Measurements from ENCODE around the gene GABBR2. TPM values are rescaled to one million over a fixed set of nuclear protein-coding genes. Genes with fewer than 3 reads are reported as not detected.

The GABBR2 gene
- total RNA-seq, 2 donors from 2014 or later = not detected

DNA sequence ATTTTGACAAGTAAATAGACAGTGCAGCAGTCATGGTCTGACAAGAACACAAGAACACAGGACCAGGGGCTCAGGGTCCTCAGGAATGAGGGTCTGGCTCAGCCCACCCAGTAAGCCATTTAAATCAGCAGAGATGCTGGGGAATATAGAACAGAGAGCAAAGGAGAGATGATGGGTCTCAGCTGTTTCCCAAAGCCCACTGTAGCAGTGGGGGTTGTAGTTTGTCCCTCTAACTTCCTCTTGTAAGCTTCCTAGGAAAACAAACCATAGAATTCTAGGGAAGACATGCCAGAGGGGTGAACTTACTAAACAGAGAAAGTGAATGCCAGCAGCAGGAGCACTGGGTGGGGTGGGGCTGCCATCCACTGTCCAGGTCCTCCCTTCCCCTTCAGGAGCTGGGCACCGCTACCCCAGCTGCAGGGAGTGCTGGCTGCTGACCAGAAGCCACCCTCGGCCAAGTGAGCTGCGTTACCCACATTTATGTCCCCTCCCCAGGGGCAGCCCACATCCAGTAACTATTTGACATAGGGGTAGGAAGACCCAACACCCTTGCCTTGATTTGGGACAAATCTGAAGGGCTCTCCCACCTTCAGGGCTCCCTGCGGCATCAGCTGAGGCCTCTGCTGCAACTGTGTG is 41.6 kb downstream of the GABBR2 start:
- ATAC-seq (no peak), DNase-seq (no peak)
- WGBS, 2 donors = 71 to 84% methylated on average over 4 of the region's 4 CpGs
- Histone ChIP-seq H3K27me3 (no peaks in the 10 kb centered on the region), H3K9me3 (no peaks in the 10 kb centered on the region), H3K4me3 (no peak overlapping the region), H3K4me1 (no peaks in the 10 kb centered on the region), H3K27ac (no peak overlapping the region), H3K36me3 (replicated peaks in 1 of 2; ENCODE audit: insufficient read depth in 1 of 2, low read depth in 2 of 2) (no peaks in the 10 kb centered on the region)
- intact Hi-C loops (cut with DNase I) = no loop called here
- TF ChIP-seq POLR2A (IDR thresholded peaks at IDR 0.05) (no peak), CTCF (IDR thresholded peaks at IDR 0.05) (no peak)

DNA sequence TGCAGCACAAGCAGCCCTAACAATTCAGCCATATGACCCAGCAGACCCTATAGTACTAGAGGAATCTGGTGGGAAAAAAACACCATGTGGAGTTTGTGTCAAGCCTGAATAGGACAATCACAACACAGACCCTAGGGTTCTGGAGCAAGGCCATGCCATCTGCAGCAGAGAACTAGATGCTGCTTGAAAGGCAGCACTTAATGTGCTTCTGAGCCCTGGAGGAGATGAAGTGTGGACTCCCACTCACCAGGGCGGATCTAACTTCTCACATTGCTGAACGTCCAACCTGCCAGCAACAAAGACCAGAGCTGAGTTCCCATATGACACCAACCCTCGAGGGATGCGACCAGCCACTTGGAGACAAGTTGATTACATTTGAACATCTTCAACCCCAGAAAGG is 43.2 kb downstream of the GABBR2 start:
- Histone ChIP-seq H3K36me3 (replicated peaks in 1 of 2; ENCODE audit: insufficient read depth in 1 of 2, low read depth in 2 of 2) (no peaks in the 10 kb centered on the region), H3K4me1 (no peaks in the 10 kb centered on the region), H3K4me3 (no peak overlapping the region), H3K9me3 (no peaks in the 10 kb centered on the region), H3K27me3 (no peaks in the 10 kb centered on the region), H3K27ac (no peak overlapping the region)
- intact Hi-C loops (cut with DNase I) = no loop called here
- no peak for ATAC-seq
- DNase-seq = no peak
- 64 to 72% methylated on average over 4 of the region's 4 CpGs for whole genome bisulfite sequencing, 2 donors
- TF ChIP-seq CTCF (IDR thresholded peaks at IDR 0.05) (no peak), POLR2A (IDR thresholded peaks at IDR 0.05) (no peak)

DNA sequence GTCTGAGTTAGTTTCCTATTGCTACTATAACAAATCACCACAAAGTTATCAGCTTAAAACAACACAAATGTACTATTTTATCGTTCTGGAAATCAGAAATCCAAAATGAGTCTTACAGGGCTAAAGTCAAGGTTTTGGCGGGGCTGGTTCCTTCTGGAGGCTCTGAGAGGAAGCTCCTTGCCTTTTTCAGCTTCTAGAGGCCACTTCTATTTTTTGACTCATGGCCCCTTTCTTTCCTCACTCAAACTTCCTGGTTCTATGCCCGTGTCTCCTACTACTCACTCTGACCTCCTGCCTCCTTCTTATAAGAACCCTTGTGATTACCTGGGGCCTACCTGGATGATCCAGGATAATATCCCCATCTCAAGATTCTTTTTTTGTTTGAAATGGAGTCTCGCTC is 48.2 kb downstream of the GABBR2 start:
- no peak for TF ChIP-seq CTCF (IDR thresholded peaks at IDR 0.05)
- no peak overlapping the region for H3K4me3 ChIP-seq
- DNase-seq (no peak), ATAC-seq (no peak)
- H3K4me1 ChIP-seq = no peaks in the 10 kb centered on the region
- intact Hi-C loops (cut with DNase I) = no loop called here
- 63 to 68% methylated on average over 4 of the region's 4 CpGs for WGBS, 2 donors
- no peaks in the 10 kb centered on the region for H3K36me3 ChIP-seq (replicated peaks in 1 of 2; ENCODE audit: insufficient read depth in 1 of 2, low read depth in 2 of 2)
- H3K27me3 ChIP-seq = no peaks in the 10 kb centered on the region
- H3K27ac ChIP-seq = no peak overlapping the region
- H3K9me3 ChIP-seq = no peaks in the 10 kb centered on the region

GRCh38 chr9:98658951-98659351 is 49.8 kb downstream of the GABBR2 start:
- Histone ChIP-seq H3K9me3 (no peaks in the 10 kb centered on the region), H3K27me3 (no peaks in the 10 kb centered on the region), H3K4me3 (no peak overlapping the region), H3K27ac (no peak overlapping the region), H3K4me1 (no peaks in the 10 kb centered on the region), H3K36me3 (replicated peaks in 1 of 2; ENCODE audit: insufficient read depth in 1 of 2, low read depth in 2 of 2) (no peaks in the 10 kb centered on the region)
- ATAC-seq (no peak), DNase-seq (no peak)
- intact Hi-C loops (cut with DNase I) = no loop called here
- 59 to 70% methylated on average over 1 of the region's 1 CpG for WGBS, 2 donors
- TF ChIP-seq CTCF (IDR thresholded peaks at IDR 0.05) (no peak), POLR2A (IDR thresholded peaks at IDR 0.05) (no peak)

- ATAC-seq = no peak
- Histone ChIP-seq H3K27me3 (no peaks in the 10 kb centered on the region), H3K9me3 (no peaks in the 10 kb centered on the region), H3K27ac (no peak overlapping the region), H3K36me3 (replicated peaks in 1 of 2; ENCODE audit: insufficient read depth in 1 of 2, low read depth in 2 of 2) (no peaks in the 10 kb centered on the region), H3K4me3 (no peak overlapping the region), H3K4me1 (no peaks in the 10 kb centered on the region)
- no peak for DNase-seq
- intact Hi-C loops (cut with DNase I) = no loop called here
- WGBS, 2 donors = 67 to 73% methylated on average over 4 of the region's 4 CpGs
- no peak for TF ChIP-seq POLR2A (IDR thresholded peaks at IDR 0.05)
- no peak for TF ChIP-seq CTCF (IDR thresholded peaks at IDR 0.05)
Observed at GRCh38 chr9:98657897-98658296, 50.8 kb downstream of the GABBR2 start.
